HT-29 (cell line): ENCODE measurements around the gene SIK1. TPM values are rescaled to one million over a fixed set of nuclear protein-coding genes. Genes with fewer than 3 reads are reported as not detected.
"Not testable (repeated sequence)": the region's sequence is repeated elsewhere in the genome, so short reads cannot be mapped to it uniquely, and the experiment has no call there.

Experiments used
- DNase-seq: peaks from one replicate; pipeline ENCODE4 v3.0.0-alpha.2; 2015; ENCODE audit warnings: low spot score
- total RNA-seq: library from RNA; depleted of rRNA; stranded (reverse); fragments of >200 nt; shearing (Covaris generic); gene quantifications from 2 replicates; pipeline ENCODE4 v1.2.3, GENCODE V29; 2014; rRNA removed

SIK1 gene
- 19.4 and 29.7 TPM in 2 replicates for total RNA-seq

- not testable (repeated sequence) for DNase-seq
Measured at GRCh38 chr21:43426404-43427241, at the start of gene SIK1. Gene SIK1, minus strand, starts transcription at chr21:43427131. Its CDS starts 953 bp downstream, at chr21:43426178.

- not testable (repeated sequence) for DNase-seq
Measured at GRCh38 chr21:43471597-43472242, 44.8 kb upstream of the SIK1 start.

GRCh38 chr21:43469719-43470458 is 43.0 kb upstream of the SIK1 start:
- not testable (repeated sequence) for DNase-seq

GRCh38 chr21:43467785-43468184 is 40.9 kb upstream of the SIK1 start:
- DNase-seq, result no peak

- not testable (repeated sequence) for DNase-seq
Measured at GRCh38 chr21:43465159-43465558, 38.2 kb upstream of the SIK1 start.

- not testable (repeated sequence) for DNase-seq
Measured at GRCh38 chr21:43463498-43464261, 36.7 kb upstream of the SIK1 start.

GRCh38 chr21:43462932-43463331 is 36.0 kb upstream of the SIK1 start:
- DNase-seq, result not testable (repeated sequence)

- not testable (repeated sequence) for DNase-seq
Measured at GRCh38 chr21:43460475-43460874, 33.5 kb upstream of the SIK1 start.

GRCh38 chr21:43458995-43459394 is 32.1 kb upstream of the SIK1 start:
- not testable (repeated sequence) for DNase-seq

GRCh38 chr21:43456616-43457314 is 29.8 kb upstream of the SIK1 start:
- DNase-seq, result not testable (repeated sequence)

- not testable (repeated sequence) for DNase-seq
Measured at GRCh38 chr21:43455717-43456116, 28.8 kb upstream of the SIK1 start.

- not testable (repeated sequence) for DNase-seq
Measured at GRCh38 chr21:43454176-43454575, 27.2 kb upstream of the SIK1 start.

- not testable (repeated sequence) for DNase-seq
Measured at GRCh38 chr21:43451850-43452249, 24.9 kb upstream of the SIK1 start.

- DNase-seq, result not testable (repeated sequence)
Measured at GRCh38 chr21:43450287-43450686, 23.4 kb upstream of the SIK1 start.

GRCh38 chr21:43447353-43447977 is 20.5 kb upstream of the SIK1 start:
- not testable (repeated sequence) for DNase-seq

- not testable (repeated sequence) for DNase-seq
Measured at GRCh38 chr21:43446277-43446932, 19.5 kb upstream of the SIK1 start.

- DNase-seq, result not testable (repeated sequence)
Measured at GRCh38 chr21:43444524-43444923, 17.6 kb upstream of the SIK1 start.

GRCh38 chr21:43442571-43442970 is 15.6 kb upstream of the SIK1 start:
- DNase-seq, result not testable (repeated sequence)
